HG03135 (cell line): Measurements from ENCODE around the gene LSM5.
"Not testable (repeated sequence)": the region's sequence is repeated elsewhere in the genome, so short reads cannot be mapped to it uniquely, and the experiment has no call there.

Experiments
- ATAC-seq: cut with Tn5 transposase; IDR thresholded peaks from one replicate; pipeline ENCODE4 v1.9.1; 2021; ENCODE audit warnings: mild to moderate bottlenecking, moderate library complexity; ENCODE audit not compliant: unreplicated experiment

The LSM5 gene

GRCh38 chr7:32464641-32465416 is 25.4 kb downstream of the LSM5 start:
- not testable (repeated sequence) for ATAC-seq

- no peak for ATAC-seq
These were observed 27.2 kb downstream of the LSM5 start for GRCh38 chr7:32462977-32463376.

- ATAC-seq = no peak
These were observed 27.7 kb downstream of the LSM5 start for GRCh38 chr7:32462451-32462850.

- ATAC-seq = no peak
These were observed 28.7 kb downstream of the LSM5 start for GRCh38 chr7:32461484-32461883.

- no peak for ATAC-seq
These were observed 30.4 kb downstream of the LSM5 start for GRCh38 chr7:32459788-32460187.

- ATAC-seq = no peak
These were observed 32.2 kb downstream of the LSM5 start for GRCh38 chr7:32458025-32458424.

GRCh38 chr7:32453341-32454011 is 36.7 kb downstream of the LSM5 start:
- ATAC-seq = no peak

- no peak for ATAC-seq
These were observed 43.0 kb downstream of the LSM5 start for GRCh38 chr7:32447218-32447617.

GRCh38 chr7:32436146-32436928 is 53.8 kb downstream of the LSM5 start:
- ATAC-seq = no peak
